Measurements from ENCODE around the gene TNIP1. TPM values are rescaled to one million over a fixed set of nuclear protein-coding genes. Genes with fewer than 3 reads are reported as not detected.

The TNIP1 gene
- total and polyA plus RNA-seq, 2 donors, result 49.9 to 54.7 TPM

GRCh38 chr5:151056379-151057325, 24.2 kb downstream of the TNIP1 start:
- DNase-seq (ENCODE audit: low read depth in 6 of 9, low spot score in 9 of 9), result no peak
- Histone ChIP-seq H3K9me3 (ENCODE audit: control insufficient read depth in 2 of 2, insufficient read depth in 1 of 2, low read length in 1 of 2) (no peaks in the 10 kb centered on the region), H3K27me3 (ENCODE audit: control insufficient read depth in 2 of 2, insufficient read depth in 1 of 2, low read length in 1 of 2) (no peaks in the 10 kb centered on the region), H3K4me1 (ENCODE audit: control insufficient read depth in 2 of 2, insufficient read depth in 2 of 2, low read length in 2 of 2) (peaks cover 2 to 14% of the 10 kb centered on the region in 2 donors), H3K36me3 (ENCODE audit: control insufficient read depth in 2 of 2, insufficient read depth in 2 of 2, low read length in 1 of 2) (peaks cover 74 to 82% of the 10 kb centered on the region in 2 donors), H3K27ac (ENCODE audit: low read depth in 1 of 2, low read length in 1 of 2) (no peak overlapping the region), H3K4me3 (ENCODE audit: low read length in 2 of 2) (no peak overlapping the region)
- 97% methylated on average over 25 of the region's 25 CpGs for WGBS

GRCh38 chr5:151055336-151055735, 25.5 kb downstream of the TNIP1 start:
- Histone ChIP-seq H3K4me1 (ENCODE audit: control insufficient read depth in 2 of 2, insufficient read depth in 2 of 2, low read length in 2 of 2) (peaks cover 2 to 14% of the 10 kb centered on the region in 2 donors), H3K27ac (ENCODE audit: low read depth in 1 of 2, low read length in 1 of 2) (no peak overlapping the region), H3K36me3 (ENCODE audit: control insufficient read depth in 2 of 2, insufficient read depth in 2 of 2, low read length in 1 of 2) (peaks cover 71 to 75% of the 10 kb centered on the region in 2 donors), H3K27me3 (ENCODE audit: control insufficient read depth in 2 of 2, insufficient read depth in 1 of 2, low read length in 1 of 2) (no peaks in the 10 kb centered on the region), H3K4me3 (ENCODE audit: low read length in 2 of 2) (no peak overlapping the region), H3K9me3 (ENCODE audit: control insufficient read depth in 2 of 2, insufficient read depth in 1 of 2, low read length in 1 of 2) (no peaks in the 10 kb centered on the region)
- WGBS, result 96% methylated on average over 6 of the region's 6 CpGs
- DNase-seq (ENCODE audit: low read depth in 6 of 9, low spot score in 9 of 9), result no peak

GRCh38 chr5:151054709-151055108, 26.1 kb downstream of the TNIP1 start:
- H3K9me3 ChIP-seq (ENCODE audit: control insufficient read depth in 2 of 2, insufficient read depth in 1 of 2, low read length in 1 of 2), result no peaks in the 10 kb centered on the region
- H3K4me3 ChIP-seq (ENCODE audit: low read length in 2 of 2), result no peak overlapping the region
- no peak overlapping the region for H3K27ac ChIP-seq (ENCODE audit: low read depth in 1 of 2, low read length in 1 of 2)
- 98% methylated on average over 3 of the region's 3 CpGs for WGBS
- no peak for DNase-seq (ENCODE audit: low read depth in 6 of 9, low spot score in 9 of 9)
- peaks cover 70 to 76% of the 10 kb centered on the region in 2 donors for H3K36me3 ChIP-seq (ENCODE audit: control insufficient read depth in 2 of 2, insufficient read depth in 2 of 2, low read length in 1 of 2)
- peaks cover 0 to 8% of the 10 kb centered on the region in 2 donors for H3K4me1 ChIP-seq (ENCODE audit: control insufficient read depth in 2 of 2, insufficient read depth in 2 of 2, low read length in 2 of 2)
- H3K27me3 ChIP-seq (ENCODE audit: control insufficient read depth in 2 of 2, insufficient read depth in 1 of 2, low read length in 1 of 2), result no peaks in the 10 kb centered on the region

- peaks cover 0 to 6% of the 10 kb centered on the region in 2 donors for H3K4me1 ChIP-seq (ENCODE audit: control insufficient read depth in 2 of 2, insufficient read depth in 2 of 2, low read length in 2 of 2)
- no peak overlapping the region for H3K27ac ChIP-seq (ENCODE audit: low read depth in 1 of 2, low read length in 1 of 2)
- H3K9me3 ChIP-seq (ENCODE audit: control insufficient read depth in 2 of 2, insufficient read depth in 1 of 2, low read length in 1 of 2), result no peaks in the 10 kb centered on the region
- no peak for DNase-seq (ENCODE audit: low read depth in 6 of 9, low spot score in 9 of 9)
- H3K36me3 ChIP-seq (ENCODE audit: control insufficient read depth in 2 of 2, insufficient read depth in 2 of 2, low read length in 1 of 2), result peaks cover 72 to 79% of the 10 kb centered on the region in 2 donors
- no peaks in the 10 kb centered on the region for H3K27me3 ChIP-seq (ENCODE audit: control insufficient read depth in 2 of 2, insufficient read depth in 1 of 2, low read length in 1 of 2)
- H3K4me3 ChIP-seq (ENCODE audit: low read length in 2 of 2), result no peak overlapping the region
- WGBS, result 99% methylated on average over 4 of the region's 4 CpGs
Measured at GRCh38 chr5:151053796-151054462, 26.9 kb downstream of the TNIP1 start.

- Histone ChIP-seq H3K27ac (ENCODE audit: low read depth in 1 of 2, low read length in 1 of 2) (no peak overlapping the region), H3K9me3 (ENCODE audit: control insufficient read depth in 2 of 2, insufficient read depth in 1 of 2, low read length in 1 of 2) (no peaks in the 10 kb centered on the region), H3K4me1 (ENCODE audit: control insufficient read depth in 2 of 2, insufficient read depth in 2 of 2, low read length in 2 of 2) (peaks cover 0 to 6% of the 10 kb centered on the region in 2 donors), H3K27me3 (ENCODE audit: control insufficient read depth in 2 of 2, insufficient read depth in 1 of 2, low read length in 1 of 2) (no peaks in the 10 kb centered on the region), H3K4me3 (ENCODE audit: low read length in 2 of 2) (no peak overlapping the region), H3K36me3 (ENCODE audit: control insufficient read depth in 2 of 2, insufficient read depth in 2 of 2, low read length in 1 of 2) (peaks cover 73 to 79% of the 10 kb centered on the region in 2 donors)
- 93% methylated on average over 3 of the region's 3 CpGs for WGBS
- DNase-seq (ENCODE audit: low read depth in 6 of 9, low spot score in 9 of 9), result no peak
Measured at GRCh38 chr5:151052836-151053235, 28.0 kb downstream of the TNIP1 start.

GRCh38 chr5:151051931-151052608, 28.8 kb downstream of the TNIP1 start:
- Histone ChIP-seq H3K27me3 (ENCODE audit: control insufficient read depth in 2 of 2, insufficient read depth in 1 of 2, low read length in 1 of 2) (no peaks in the 10 kb centered on the region), H3K36me3 (ENCODE audit: control insufficient read depth in 2 of 2, insufficient read depth in 2 of 2, low read length in 1 of 2) (peaks cover 81 to 84% of the 10 kb centered on the region in 2 donors), H3K27ac (ENCODE audit: low read depth in 1 of 2, low read length in 1 of 2) (no peak overlapping the region), H3K4me1 (ENCODE audit: control insufficient read depth in 2 of 2, insufficient read depth in 2 of 2, low read length in 2 of 2) (peaks cover 0 to 6% of the 10 kb centered on the region in 2 donors), H3K4me3 (ENCODE audit: low read length in 2 of 2) (no peak overlapping the region), H3K9me3 (ENCODE audit: control insufficient read depth in 2 of 2, insufficient read depth in 1 of 2, low read length in 1 of 2) (no peaks in the 10 kb centered on the region)
- no peak for DNase-seq (ENCODE audit: low read depth in 6 of 9, low spot score in 9 of 9)
- WGBS, result 97% methylated on average over 10 of the region's 10 CpGs

- H3K4me3 ChIP-seq (ENCODE audit: low read length in 2 of 2), result no peak overlapping the region
- H3K27me3 ChIP-seq (ENCODE audit: control insufficient read depth in 2 of 2, insufficient read depth in 1 of 2, low read length in 1 of 2), result no peaks in the 10 kb centered on the region
- H3K36me3 ChIP-seq (ENCODE audit: control insufficient read depth in 2 of 2, insufficient read depth in 2 of 2, low read length in 1 of 2), result peaks cover 79 to 81% of the 10 kb centered on the region in 2 donors
- peak; percentile 41 to 85 (median 66) for DNase-seq (ENCODE audit: low read depth in 6 of 9, low spot score in 9 of 9)
- H3K9me3 ChIP-seq (ENCODE audit: control insufficient read depth in 2 of 2, insufficient read depth in 1 of 2, low read length in 1 of 2), result no peaks in the 10 kb centered on the region
- no peak overlapping the region for H3K27ac ChIP-seq (ENCODE audit: low read depth in 1 of 2, low read length in 1 of 2)
- 80% methylated on average over 6 of the region's 6 CpGs for WGBS
- H3K4me1 ChIP-seq (ENCODE audit: control insufficient read depth in 2 of 2, insufficient read depth in 2 of 2, low read length in 2 of 2), result peaks cover 0 to 6% of the 10 kb centered on the region in 2 donors
Measured at GRCh38 chr5:151051066-151051930, 29.5 kb downstream of the TNIP1 start.

GRCh38 chr5:151048526-151048925, 32.3 kb downstream of the TNIP1 start:
- no peak overlapping the region for H3K4me3 ChIP-seq (ENCODE audit: low read length in 2 of 2)
- DNase-seq (ENCODE audit: low read depth in 6 of 9, low spot score in 9 of 9), result no peak
- H3K27ac ChIP-seq (ENCODE audit: low read depth in 1 of 2, low read length in 1 of 2), result no peak overlapping the region

More at GRCh38 chr5:151048526-151048925, 32.3 kb downstream of the TNIP1 start:
- H3K4me1 ChIP-seq (ENCODE audit: control insufficient read depth in 2 of 2, insufficient read depth in 2 of 2, low read length in 2 of 2), result peaks cover 0 to 6% of the 10 kb centered on the region in 2 donors
- H3K9me3 ChIP-seq (ENCODE audit: control insufficient read depth in 2 of 2, insufficient read depth in 1 of 2, low read length in 1 of 2), result no peaks in the 10 kb centered on the region
- no peaks in the 10 kb centered on the region for H3K27me3 ChIP-seq (ENCODE audit: control insufficient read depth in 2 of 2, insufficient read depth in 1 of 2, low read length in 1 of 2)
- H3K36me3 ChIP-seq (ENCODE audit: control insufficient read depth in 2 of 2, insufficient read depth in 2 of 2, low read length in 1 of 2), result peaks cover 72 to 77% of the 10 kb centered on the region in 2 donors
- 84% methylated on average over 7 of the region's 7 CpGs for WGBS

Data from thymus (tissue), 11 donors.